Measurements from ENCODE around the gene EIF4B.

The EIF4B gene

GRCh38 chr12:53034459-53034858, 28.2 kb downstream of the EIF4B start:
- no peak for ATAC-seq
- TF ChIP-seq CSDC2 (CRISPR knock-in tag; IDR thresholded peaks at IDR 0.05) (no peak), TSHZ2 (CRISPR knock-in tag; IDR thresholded peaks at IDR 0.05) (no peak), BACH2 (CRISPR knock-in tag; IDR thresholded peaks at IDR 0.05; ENCODE audit: borderline replicate concordance) (no peak), ISL1 (CRISPR knock-in tag; IDR thresholded peaks at IDR 0.05) (no peak), ESRRG (CRISPR knock-in tag; IDR thresholded peaks at IDR 0.05) (no peak), TCF4 (CRISPR knock-in tag; IDR thresholded peaks at IDR 0.05; ENCODE audit: borderline replicate concordance) (no peak), SNAI2 (CRISPR knock-in tag; IDR thresholded peaks at IDR 0.05) (no peak), RARB (CRISPR knock-in tag; IDR thresholded peaks at IDR 0.05) (no peak), ZC3H10 (CRISPR knock-in tag; IDR thresholded peaks at IDR 0.05) (no peak), ARNTL (CRISPR knock-in tag; IDR thresholded peaks at IDR 0.05; ENCODE audit: borderline replicate concordance, low read depth) (no peak), ZNF565 (CRISPR knock-in tag; conservative IDR thresholded peaks at IDR 0.05; ENCODE audit: low read depth) (no peak), PATZ1 (CRISPR knock-in tag; IDR thresholded peaks at IDR 0.05; ENCODE audit: borderline replicate concordance) (no peak)
- TF ChIP-seq, protein P1, sequence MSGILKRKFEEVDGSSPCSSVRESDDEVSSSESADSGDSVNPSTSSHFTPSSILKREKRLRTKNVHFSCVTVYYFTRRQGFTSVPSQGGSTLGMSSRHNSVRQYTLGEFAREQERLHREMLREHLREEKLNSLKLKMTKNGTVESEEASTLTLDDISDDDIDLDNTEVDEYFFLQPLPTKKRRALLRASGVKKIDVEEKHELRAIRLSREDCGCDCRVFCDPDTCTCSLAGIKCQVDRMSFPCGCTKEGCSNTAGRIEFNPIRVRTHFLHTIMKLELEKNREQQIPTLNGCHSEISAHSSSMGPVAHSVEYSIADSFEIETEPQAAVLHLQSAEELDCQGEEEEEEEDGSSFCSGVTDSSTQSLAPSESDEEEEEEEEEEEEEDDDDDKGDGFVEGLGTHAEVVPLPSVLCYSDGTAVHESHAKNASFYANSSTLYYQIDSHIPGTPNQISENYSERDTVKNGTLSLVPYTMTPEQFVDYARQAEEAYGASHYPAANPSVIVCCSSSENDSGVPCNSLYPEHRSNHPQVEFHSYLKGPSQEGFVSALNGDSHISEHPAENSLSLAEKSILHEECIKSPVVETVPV (CRISPR knock-in tag; IDR thresholded peaks at IDR 0.05), result no peak
- TF ChIP-seq, protein P2, sequence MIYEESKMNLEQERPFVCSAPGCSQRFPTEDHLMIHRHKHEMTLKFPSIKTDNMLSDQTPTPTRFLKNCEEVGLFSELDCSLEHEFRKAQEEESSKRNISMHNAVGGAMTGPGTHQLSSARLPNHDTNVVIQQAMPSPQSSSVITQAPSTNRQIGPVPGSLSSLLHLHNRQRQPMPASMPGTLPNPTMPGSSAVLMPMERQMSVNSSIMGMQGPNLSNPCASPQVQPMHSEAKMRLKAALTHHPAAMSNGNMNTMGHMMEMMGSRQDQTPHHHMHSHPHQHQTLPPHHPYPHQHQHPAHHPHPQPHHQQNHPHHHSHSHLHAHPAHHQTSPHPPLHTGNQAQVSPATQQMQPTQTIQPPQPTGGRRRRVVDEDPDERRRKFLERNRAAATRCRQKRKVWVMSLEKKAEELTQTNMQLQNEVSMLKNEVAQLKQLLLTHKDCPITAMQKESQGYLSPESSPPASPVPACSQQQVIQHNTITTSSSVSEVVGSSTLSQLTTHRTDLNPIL (CRISPR knock-in tag; IDR thresholded peaks at IDR 0.05; ENCODE audit: low read depth), result no peak

DNA sequence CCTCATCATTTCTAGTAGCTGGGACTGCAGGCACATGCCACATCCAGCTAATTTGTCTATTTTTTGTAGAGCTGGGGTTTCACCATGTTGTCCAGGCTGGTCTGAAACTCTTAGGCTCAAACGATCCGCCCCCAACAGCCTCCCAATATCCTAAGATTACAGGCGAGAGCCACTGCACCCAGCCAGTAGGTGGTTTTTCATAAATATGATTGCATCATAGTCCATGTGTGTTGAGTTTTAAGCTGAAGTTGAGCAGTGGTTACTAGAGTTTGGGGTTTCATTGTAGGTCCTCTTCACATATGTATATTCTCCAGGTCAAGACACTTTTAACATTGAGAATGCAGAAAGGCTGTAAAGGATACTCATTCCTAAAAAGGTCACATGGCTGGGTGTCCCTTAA, 30.5 kb downstream of the EIF4B start:
- TF ChIP-seq OSR1 (CRISPR knock-in tag; IDR thresholded peaks at IDR 0.05) (no peak), ISL1 (CRISPR knock-in tag; IDR thresholded peaks at IDR 0.05) (no peak), BACH2 (CRISPR knock-in tag; IDR thresholded peaks at IDR 0.05; ENCODE audit: borderline replicate concordance) (no peak), CSDC2 (CRISPR knock-in tag; IDR thresholded peaks at IDR 0.05) (no peak), PPARA (CRISPR knock-in tag; IDR thresholded peaks at IDR 0.05; ENCODE audit: borderline replicate concordance) (no peak), ZFP30 (CRISPR knock-in tag; IDR thresholded peaks at IDR 0.05) (no peak)
- no peak for ATAC-seq

DNA sequence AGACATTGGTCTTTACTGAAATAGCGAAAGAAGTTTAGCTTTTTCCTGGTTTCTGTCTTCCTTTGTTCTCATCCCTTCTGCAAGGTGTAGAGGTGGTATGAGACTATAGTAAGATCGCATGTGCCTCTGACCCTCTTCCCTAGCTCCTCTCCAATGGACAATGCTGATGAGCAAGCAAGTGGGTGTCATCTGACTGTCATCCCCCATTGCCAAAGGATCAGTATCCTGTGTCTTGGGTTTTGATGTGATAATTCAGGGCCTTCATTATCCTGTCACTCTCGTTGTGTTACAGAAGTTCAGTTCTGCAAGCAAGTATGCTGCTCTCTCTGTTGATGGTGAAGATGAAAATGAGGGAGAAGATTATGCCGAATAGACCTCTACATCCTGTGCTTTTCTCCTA, 33.6 kb downstream of the EIF4B start:
- no peak for ATAC-seq
- no peak for TF ChIP-seq PATZ1 (CRISPR knock-in tag; IDR thresholded peaks at IDR 0.05; ENCODE audit: borderline replicate concordance)
- TF ChIP-seq, protein P2 (CRISPR knock-in tag; IDR thresholded peaks at IDR 0.05; ENCODE audit: low read depth), result no peak
- no peak for TF ChIP-seq OSR1 (CRISPR knock-in tag; IDR thresholded peaks at IDR 0.05)
- no peak for TF ChIP-seq ZNF8 (CRISPR knock-in tag; IDR thresholded peaks at IDR 0.05)
- TF ChIP-seq, protein P1 (CRISPR knock-in tag; IDR thresholded peaks at IDR 0.05), result no peak
- TF ChIP-seq RARB (CRISPR knock-in tag; IDR thresholded peaks at IDR 0.05), result no peak
- no peak for TF ChIP-seq ZFP3 (CRISPR knock-in tag; IDR thresholded peaks at IDR 0.05)
- TF ChIP-seq TOX (CRISPR knock-in tag; IDR thresholded peaks at IDR 0.05; ENCODE audit: borderline replicate concordance), result no peak
- TF ChIP-seq ZNF70 (CRISPR knock-in tag; IDR thresholded peaks at IDR 0.05), result no peak
- TF ChIP-seq GLIS3 (CRISPR knock-in tag; IDR thresholded peaks at IDR 0.05), result no peak
- TF ChIP-seq CSDC2 (CRISPR knock-in tag; IDR thresholded peaks at IDR 0.05), result no peak
- TF ChIP-seq SNAI2 (CRISPR knock-in tag; IDR thresholded peaks at IDR 0.05), result no peak
- no peak for TF ChIP-seq ESRRG (CRISPR knock-in tag; IDR thresholded peaks at IDR 0.05)
- no peak for TF ChIP-seq PPARA (CRISPR knock-in tag; IDR thresholded peaks at IDR 0.05; ENCODE audit: borderline replicate concordance)
- TF ChIP-seq ZC3H10 (CRISPR knock-in tag; IDR thresholded peaks at IDR 0.05), result no peak
- no peak for TF ChIP-seq TCF4 (CRISPR knock-in tag; IDR thresholded peaks at IDR 0.05; ENCODE audit: borderline replicate concordance)
- no peak for TF ChIP-seq ARNTL (CRISPR knock-in tag; IDR thresholded peaks at IDR 0.05; ENCODE audit: borderline replicate concordance, low read depth)
- no peak for TF ChIP-seq BACH2 (CRISPR knock-in tag; IDR thresholded peaks at IDR 0.05; ENCODE audit: borderline replicate concordance)
- no peak for TF ChIP-seq ISL1 (CRISPR knock-in tag; IDR thresholded peaks at IDR 0.05)
- TF ChIP-seq ZNF565 (CRISPR knock-in tag; conservative IDR thresholded peaks at IDR 0.05; ENCODE audit: low read depth), result no peak

Measured in SK-N-SH treated with all-trans-retinoic acid at 6 μM for 48 hours (cell line).